Mesenchymal stem cell (in vitro differentiated cells and primary cell): ENCODE data around the gene FAM168B.

Source experiments
- DNase-seq: peaks from one replicate; pipeline ENCODE4 v3.0.0-alpha.2; 2013
- H2AFZ ChIP-seq: one replicate; pipeline ENCODE4 v1.6.1; 2013; ENCODE audit warnings: low read depth, mild to moderate bottlenecking, control low read depth, inconsistent platforms, low read length, moderate library complexity
- H2AK5ac ChIP-seq: 2 replicates; pipeline ENCODE4 v1.6.1; 2013; ENCODE audit warnings: low read length, moderate library complexity, mild to moderate bottlenecking, inconsistent platforms; ENCODE audit not compliant: severe bottlenecking
- H2BK120ac ChIP-seq: one replicate; pipeline ENCODE4 v1.6.1; 2013; ENCODE audit warnings: low read depth, mild to moderate bottlenecking, inconsistent platforms, low read length, moderate library complexity
- H2BK12ac ChIP-seq, 2 experiments: one replicate each; pipeline ENCODE4 v1.6.1; 2013; ENCODE audit warnings: inconsistent platforms in 2 of 2, low read length in 2 of 2, mild to moderate bottlenecking in 2 of 2, moderate library complexity in 2 of 2, control low read depth in 1 of 2
- H2BK15ac ChIP-seq: one replicate; pipeline ENCODE4 v1.6.1; 2013; ENCODE audit warnings: mild to moderate bottlenecking, low read depth, inconsistent platforms; ENCODE audit not compliant: poor library complexity, severe bottlenecking
- H2BK5ac ChIP-seq: 2 replicates; pipeline ENCODE4 v1.6.1; 2013; ENCODE audit warnings: low read depth, mild to moderate bottlenecking, low read length, control low read depth, inconsistent platforms; ENCODE audit not compliant: poor library complexity, severe bottlenecking
- H3K14ac ChIP-seq, 2 experiments: one replicate each; pipeline ENCODE4 v1.6.1; 2013; ENCODE audit warnings: inconsistent platforms in 2 of 2, low read length in 2 of 2, control low read depth in 1 of 2, mild to moderate bottlenecking in 1 of 2, moderate library complexity in 1 of 2
- H3K18ac ChIP-seq, 2 experiments: one replicate each; pipeline ENCODE4 v1.6.1; 2013; ENCODE audit warnings: inconsistent platforms in 2 of 2, low read length in 2 of 2, control low read depth in 1 of 2, low read depth in 1 of 2, mild to moderate bottlenecking in 1 of 2
- H3K23ac ChIP-seq, 2 experiments: one replicate each; pipeline ENCODE4 v1.6.1; 2013; ENCODE audit warnings: inconsistent platforms in 2 of 2, low read length in 2 of 2, mild to moderate bottlenecking in 2 of 2, moderate library complexity in 2 of 2, control low read depth in 1 of 2
- H3K27ac ChIP-seq: 2 replicates; pipeline ENCODE4 v1.5.1; 2013; ENCODE audit warnings: mild to moderate bottlenecking, moderate library complexity, low read length, control low read depth, inconsistent platforms; ENCODE audit not compliant: poor library complexity, severe bottlenecking
- H3K27me3 ChIP-seq, 2 experiments: 2 replicates each; pipeline versions ENCODE4 v1.6.1 to v1.7.0; 2013; ENCODE audit warnings: low read length in 2 of 2, mild to moderate bottlenecking in 2 of 2, moderate library complexity in 2 of 2, control low read depth in 1 of 2, inconsistent platforms in 1 of 2; ENCODE audit not compliant: control insufficient read depth in 1 of 2, insufficient read depth in 1 of 2
- H3K36me3 ChIP-seq, 2 experiments: 2 replicates each; pipeline versions ENCODE4 v1.6.1 to v1.7.0; 2013; ENCODE audit warnings: low read length in 2 of 2, control low read depth in 1 of 2, inconsistent platforms in 1 of 2, low read depth in 1 of 2, mild to moderate bottlenecking in 1 of 2; ENCODE audit not compliant: insufficient read depth in 2 of 2, control insufficient read depth in 1 of 2
- H3K4ac ChIP-seq, 2 experiments: one replicate each; pipeline ENCODE4 v1.6.1; 2013; ENCODE audit warnings: inconsistent platforms in 2 of 2, low read length in 2 of 2, mild to moderate bottlenecking in 2 of 2, moderate library complexity in 2 of 2, control low read depth in 1 of 2, low read depth in 1 of 2
- H3K4me1 ChIP-seq: 2 replicates; pipeline ENCODE4 v1.6.1; 2013; ENCODE audit warnings: low read depth, low read length, control low read depth; ENCODE audit not compliant: control insufficient read depth, insufficient read depth
- H3K4me2 ChIP-seq: 2 replicates; pipeline ENCODE4 v1.6.1; 2013; ENCODE audit warnings: low read length, mild to moderate bottlenecking, inconsistent platforms; ENCODE audit not compliant: poor library complexity, severe bottlenecking
- H3K4me3 ChIP-seq, 2 experiments: 2 replicates each; pipeline versions ENCODE4 v1.5.1 to v1.7.0; 2013; ENCODE audit warnings: low read length in 2 of 2, mild to moderate bottlenecking in 2 of 2, control low read depth in 1 of 2, low read depth in 1 of 2; ENCODE audit not compliant: insufficient read depth in 1 of 2
- H3K79me1 ChIP-seq: replicated peaks from 2 replicates; pipeline ENCODE4 v1.6.1; 2013; ENCODE audit warnings: mild to moderate bottlenecking, control low read depth, low read length, inconsistent platforms; ENCODE audit not compliant: poor library complexity, severe bottlenecking
- H3K9ac ChIP-seq: 2 replicates; pipeline ENCODE4 v1.7.0; 2013; ENCODE audit warnings: mild to moderate bottlenecking, low read length, moderate library complexity
- H3K9me3 ChIP-seq: 2 replicates; pipeline ENCODE4 v1.7.0; 2013; ENCODE audit warnings: mild to moderate bottlenecking, low read length; ENCODE audit not compliant: control insufficient read depth
- H4K8ac ChIP-seq: one replicate; pipeline ENCODE4 v1.6.1; 2013; ENCODE audit warnings: inconsistent platforms, mild to moderate bottlenecking, low read length, moderate library complexity
- H4K91ac ChIP-seq: one replicate; pipeline ENCODE4 v1.6.1; 2013; ENCODE audit warnings: mild to moderate bottlenecking, low read length, inconsistent platforms
- WGBS: methylation state at CpG from one replicate; pipeline ENCODE4 v1.1.7; 2013; ENCODE audit warnings: mixed read lengths; 5-methylcytosine and 5-hydroxymethylcytosine counted together

The FAM168B gene

GRCh38 chr2:131130298-131130596 lies 37.0 kb upstream of the FAM168B start:
- no peak overlapping the region for H3K14ac ChIP-seq
- no peak overlapping the region for H3K4ac ChIP-seq
- no peak overlapping the region for H3K27ac ChIP-seq
- no peak overlapping the region for H2AFZ ChIP-seq
- no peak for DNase-seq
- peaks cover 44 to 82% of the 10 kb centered on the region in 2 experiments for H3K36me3 ChIP-seq
- no peak overlapping the region for H2BK120ac ChIP-seq
- no peak overlapping the region for H3K18ac ChIP-seq
- peaks cover 37% of the 10 kb centered on the region for H3K79me1 ChIP-seq
- H2BK12ac ChIP-seq: no peak overlapping the region
- H2AK5ac ChIP-seq: no peak overlapping the region
- no peak overlapping the region for H4K91ac ChIP-seq
- H2BK15ac ChIP-seq: no peak overlapping the region
- H2BK5ac ChIP-seq: no peak overlapping the region
- H3K23ac ChIP-seq: no peak overlapping the region
- no peak overlapping the region for H3K4me2 ChIP-seq
- H4K8ac ChIP-seq: no peak overlapping the region
- H3K9ac ChIP-seq: no peak overlapping the region
- H3K27me3 ChIP-seq: no peaks in the 10 kb centered on the region
- no peaks in the 10 kb centered on the region for H3K4me1 ChIP-seq
- H3K9me3 ChIP-seq: no peaks in the 10 kb centered on the region
- H3K4me3 ChIP-seq: no peak overlapping the region
- WGBS: no CpG with 5 or more reads among the region's 2 CpGs

DNA sequence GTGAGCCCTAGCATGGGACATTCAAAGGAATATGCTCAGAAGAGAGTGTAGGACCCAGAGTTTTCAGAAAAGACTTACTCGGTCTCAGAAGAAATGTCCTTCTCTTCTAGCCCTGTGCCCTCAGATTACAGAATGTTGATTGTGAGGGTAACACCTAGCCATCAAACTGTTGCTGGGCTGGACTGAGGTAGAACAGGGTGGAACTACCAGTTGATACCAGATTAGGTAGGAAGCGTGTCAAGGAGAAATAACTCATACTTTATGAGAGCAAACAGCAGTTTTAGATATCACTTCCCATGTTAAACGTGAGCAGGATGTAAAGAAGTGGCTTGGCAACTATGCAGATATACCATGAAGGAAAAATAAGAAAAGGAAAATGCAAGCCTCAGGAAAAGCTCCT lies 34.7 kb upstream of the FAM168B start:
- Histone ChIP-seq H3K23ac (no peak overlapping the region), H3K4me1 (no peaks in the 10 kb centered on the region), H3K4me3 (no peak overlapping the region), H3K4me2 (no peak overlapping the region), H3K79me1 (peaks cover 45% of the 10 kb centered on the region), H3K14ac (no peak overlapping the region), H4K91ac (no peak overlapping the region), H2AFZ (no peak overlapping the region), H3K27me3 (no peaks in the 10 kb centered on the region), H4K8ac (no peak overlapping the region), H2BK15ac (no peak overlapping the region), H2BK120ac (no peak overlapping the region), H3K9ac (no peak overlapping the region), H2BK5ac (no peak overlapping the region), H2AK5ac (no peak overlapping the region), H3K27ac (no peak overlapping the region), H3K4ac (no peak overlapping the region), H2BK12ac (no peak overlapping the region), H3K18ac (no peak overlapping the region), H3K36me3 (peaks cover 46 to 78% of the 10 kb centered on the region in 2 experiments), H3K9me3 (no peaks in the 10 kb centered on the region)
- no peak for DNase-seq
- WGBS: 93% methylated on average over 3 of the region's 3 CpGs

DNA sequence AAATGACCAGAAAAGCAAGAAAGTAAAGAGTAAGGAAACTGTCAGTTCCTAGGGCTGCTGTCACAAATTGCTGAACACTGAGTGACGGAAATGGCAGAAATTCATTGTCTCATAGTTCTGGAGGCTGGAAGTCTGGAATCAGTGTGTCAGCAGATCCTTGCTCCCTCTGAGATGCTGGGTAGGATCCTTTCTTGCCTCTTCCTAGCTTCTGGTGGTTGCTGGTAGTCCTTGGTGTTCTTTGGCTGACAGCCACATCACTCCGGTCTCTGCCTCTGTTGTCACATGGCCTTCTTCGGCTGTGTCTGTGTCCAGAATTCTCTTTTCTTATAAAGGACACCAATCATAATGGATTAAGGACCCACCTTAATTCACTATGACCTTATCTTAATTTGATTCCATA lies 33.8 kb upstream of the FAM168B start:
- H4K91ac ChIP-seq: no peak overlapping the region
- peaks cover 40 to 83% of the 10 kb centered on the region in 2 experiments for H3K36me3 ChIP-seq
- no peak overlapping the region for H2BK12ac ChIP-seq
- no peak overlapping the region for H3K4me3 ChIP-seq
- DNase-seq: no peak
- 100% methylated on average over 3 of the region's 3 CpGs for WGBS
- H3K79me1 ChIP-seq: peaks cover 42% of the 10 kb centered on the region
- no peak overlapping the region for H3K4me2 ChIP-seq
- H2AK5ac ChIP-seq: no peak overlapping the region
- no peak overlapping the region for H3K18ac ChIP-seq
- H3K9ac ChIP-seq: no peak overlapping the region
- H3K27me3 ChIP-seq: no peaks in the 10 kb centered on the region
- no peaks in the 10 kb centered on the region for H3K9me3 ChIP-seq
- H2BK15ac ChIP-seq: no peak overlapping the region
- no peak overlapping the region for H2BK120ac ChIP-seq
- no peak overlapping the region for H4K8ac ChIP-seq
- H2AFZ ChIP-seq: no peak overlapping the region
- no peaks in the 10 kb centered on the region for H3K4me1 ChIP-seq
- peak overlapping the region in 1 of 2 experiments; percentile 60 for H3K23ac ChIP-seq
- H3K4ac ChIP-seq: no peak overlapping the region
- H2BK5ac ChIP-seq: no peak overlapping the region
- H3K27ac ChIP-seq: no peak overlapping the region
- no peak overlapping the region for H3K14ac ChIP-seq

GRCh38 chr2:131126436-131126835 lies 33.2 kb upstream of the FAM168B start:
- 95% methylated on average over 5 of the region's 5 CpGs for WGBS
- H3K14ac ChIP-seq: no peak overlapping the region
- H2BK15ac ChIP-seq: no peak overlapping the region
- H4K91ac ChIP-seq: no peak overlapping the region
- no peak overlapping the region for H3K27ac ChIP-seq
- H3K9ac ChIP-seq: no peak overlapping the region
- DNase-seq: no peak
- no peak overlapping the region for H3K4me3 ChIP-seq
- H2BK12ac ChIP-seq: no peak overlapping the region
- no peak overlapping the region for H2BK120ac ChIP-seq
- no peak overlapping the region for H3K4me2 ChIP-seq
- H3K79me1 ChIP-seq: peaks cover 42% of the 10 kb centered on the region
- H4K8ac ChIP-seq: no peak overlapping the region
- peaks cover 40 to 83% of the 10 kb centered on the region in 2 experiments for H3K36me3 ChIP-seq
- no peak overlapping the region for H3K4ac ChIP-seq
- H3K27me3 ChIP-seq: no peaks in the 10 kb centered on the region
- no peaks in the 10 kb centered on the region for H3K9me3 ChIP-seq
- no peak overlapping the region for H2AK5ac ChIP-seq
- no peaks in the 10 kb centered on the region for H3K4me1 ChIP-seq
- H2BK5ac ChIP-seq: no peak overlapping the region
- H2AFZ ChIP-seq: no peak overlapping the region
- no peak overlapping the region for H3K23ac ChIP-seq
- H3K18ac ChIP-seq: no peak overlapping the region
